ENCODE results near the gene VAV3. TPM values are rescaled to one million over a fixed set of nuclear protein-coding genes. Genes with fewer than 3 reads are reported as not detected.
"Not testable (repeated sequence)": the region's sequence is repeated elsewhere in the genome, so short reads cannot be mapped to it uniquely, and the experiment has no call there.

VAV3 gene
- total RNA-seq, 1 donor, result 0.09 TPM

DNA sequence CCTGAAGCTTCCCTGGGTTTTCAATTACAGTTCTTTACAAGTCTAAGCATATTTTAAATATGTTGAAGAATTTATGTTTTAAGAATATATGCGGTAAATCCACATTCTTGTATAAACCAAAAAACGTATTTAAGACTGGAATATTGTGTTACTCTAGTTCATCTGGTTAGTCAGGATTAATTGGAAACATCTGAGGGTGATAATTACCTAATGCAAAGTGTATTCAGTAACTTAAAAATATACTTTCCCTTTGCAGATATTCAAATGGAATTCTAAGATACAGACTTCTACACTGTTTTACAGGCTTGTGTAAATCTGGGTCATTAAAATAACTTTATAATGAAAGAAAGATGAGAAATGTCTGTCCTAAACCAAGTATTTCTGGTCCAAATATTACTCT lies 302.0 kb downstream of the VAV3 start:
- DNase-seq (ENCODE audit: low read depth), result no peak
- no peak overlapping the region for H3K4me3 ChIP-seq (ENCODE audit: low read depth, low read length)

DNA sequence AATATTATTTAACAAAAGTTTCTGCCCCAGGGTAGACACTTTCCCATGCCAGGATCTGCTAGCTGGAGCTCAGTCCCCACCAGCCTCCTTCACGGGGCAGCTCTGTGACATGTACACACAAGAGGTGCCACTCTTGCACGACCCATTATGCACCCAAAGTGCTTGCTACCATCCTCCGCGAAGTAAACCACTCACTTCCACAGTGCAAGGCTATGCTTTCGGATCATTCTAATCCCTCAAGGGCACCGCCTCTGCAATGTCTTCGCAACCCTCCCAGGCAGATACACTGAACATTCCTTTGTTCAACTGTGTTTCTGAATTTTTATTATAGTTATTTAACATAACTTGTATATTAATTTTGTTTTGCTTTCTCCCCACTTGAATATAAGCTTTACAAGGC lies 303.8 kb downstream of the VAV3 start:
- no peak for DNase-seq (ENCODE audit: low read depth)
- TF ChIP-seq, protein P1, sequence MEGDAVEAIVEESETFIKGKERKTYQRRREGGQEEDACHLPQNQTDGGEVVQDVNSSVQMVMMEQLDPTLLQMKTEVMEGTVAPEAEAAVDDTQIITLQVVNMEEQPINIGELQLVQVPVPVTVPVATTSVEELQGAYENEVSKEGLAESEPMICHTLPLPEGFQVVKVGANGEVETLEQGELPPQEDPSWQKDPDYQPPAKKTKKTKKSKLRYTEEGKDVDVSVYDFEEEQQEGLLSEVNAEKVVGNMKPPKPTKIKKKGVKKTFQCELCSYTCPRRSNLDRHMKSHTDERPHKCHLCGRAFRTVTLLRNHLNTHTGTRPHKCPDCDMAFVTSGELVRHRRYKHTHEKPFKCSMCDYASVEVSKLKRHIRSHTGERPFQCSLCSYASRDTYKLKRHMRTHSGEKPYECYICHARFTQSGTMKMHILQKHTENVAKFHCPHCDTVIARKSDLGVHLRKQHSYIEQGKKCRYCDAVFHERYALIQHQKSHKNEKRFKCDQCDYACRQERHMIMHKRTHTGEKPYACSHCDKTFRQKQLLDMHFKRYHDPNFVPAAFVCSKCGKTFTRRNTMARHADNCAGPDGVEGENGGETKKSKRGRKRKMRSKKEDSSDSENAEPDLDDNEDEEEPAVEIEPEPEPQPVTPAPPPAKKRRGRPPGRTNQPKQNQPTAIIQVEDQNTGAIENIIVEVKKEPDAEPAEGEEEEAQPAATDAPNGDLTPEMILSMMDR (IDR thresholded peaks at IDR 0.05; ENCODE audit: insufficient read depth, low read length), result no peak
- H3K4me3 ChIP-seq (ENCODE audit: low read depth, low read length), result no peak overlapping the region

More for the DNA sequence above, 302.0 kb downstream of the VAV3 start:
- TF ChIP-seq, protein P1 (IDR thresholded peaks at IDR 0.05; ENCODE audit: insufficient read depth, low read length), result no peak

DNA sequence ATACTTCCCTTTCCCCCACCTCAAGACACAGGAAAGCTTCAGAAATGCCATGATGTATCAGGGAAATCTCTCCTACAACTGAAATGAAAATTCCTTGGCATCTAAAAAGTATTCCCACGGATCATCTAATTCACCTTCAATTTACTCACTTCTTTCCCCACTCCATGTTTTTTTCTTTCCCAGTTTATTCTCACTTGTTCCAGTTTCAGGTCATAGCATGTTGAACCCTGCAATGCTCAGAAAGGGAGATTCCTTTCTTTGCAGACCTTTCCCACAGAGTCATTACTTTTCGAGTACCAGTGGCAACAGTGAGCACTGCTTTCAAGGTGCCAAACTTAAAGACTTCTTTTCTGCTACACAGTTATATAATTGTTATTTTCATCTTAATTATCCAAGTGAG lies 305.0 kb downstream of the VAV3 start:
- TF ChIP-seq, protein P1 (IDR thresholded peaks at IDR 0.05; ENCODE audit: insufficient read depth, low read length), result no peak
- H3K4me3 ChIP-seq (ENCODE audit: low read depth, low read length), result no peak overlapping the region
- no peak for DNase-seq (ENCODE audit: low read depth)

DNA sequence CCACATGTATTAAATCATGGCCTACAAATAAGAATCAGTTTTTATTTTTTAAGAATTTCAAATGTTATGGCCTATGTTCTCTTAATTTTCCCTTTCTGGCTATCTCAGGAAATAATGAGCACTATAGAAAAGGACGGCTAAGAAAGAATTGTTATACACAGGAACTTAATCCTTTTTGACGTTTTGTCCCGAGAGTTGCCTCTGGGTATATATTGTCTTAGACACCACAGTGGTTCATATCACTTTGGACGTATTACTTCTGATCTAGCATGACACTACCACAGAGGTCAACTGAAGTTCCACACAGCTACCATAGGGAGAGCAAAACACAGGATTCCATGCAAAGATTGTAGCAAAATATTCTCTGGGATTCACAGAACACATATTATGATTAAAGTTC lies 307.6 kb downstream of the VAV3 start:
- TF ChIP-seq, protein P1 (IDR thresholded peaks at IDR 0.05; ENCODE audit: insufficient read depth, low read length), result no peak
- no peak overlapping the region for H3K4me3 ChIP-seq (ENCODE audit: low read depth, low read length)
- no peak for DNase-seq (ENCODE audit: low read depth)

DNA sequence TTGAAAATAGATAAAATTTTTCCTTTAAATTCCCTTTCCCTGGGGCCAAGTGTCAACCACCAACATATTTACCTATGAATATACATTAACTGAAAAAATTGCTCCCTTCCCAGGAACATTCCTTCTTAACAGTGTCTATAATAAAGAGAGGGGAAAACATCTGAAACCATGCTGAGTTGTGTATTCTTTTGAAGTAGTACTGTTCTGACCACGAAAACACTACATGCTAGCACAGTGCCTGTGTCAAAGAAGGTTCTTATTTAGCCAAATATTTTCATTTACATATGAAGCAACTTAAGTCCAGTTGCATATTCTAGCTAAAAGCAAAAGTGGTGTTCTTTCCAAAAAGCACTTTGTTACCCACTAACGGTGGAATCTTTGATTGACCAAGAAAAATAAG lies 311.2 kb downstream of the VAV3 start:
- TF ChIP-seq, protein P1 (IDR thresholded peaks at IDR 0.05; ENCODE audit: insufficient read depth, low read length), result no peak
- H3K4me3 ChIP-seq (ENCODE audit: low read depth, low read length), result no peak overlapping the region
- no peak for DNase-seq (ENCODE audit: low read depth)

DNA sequence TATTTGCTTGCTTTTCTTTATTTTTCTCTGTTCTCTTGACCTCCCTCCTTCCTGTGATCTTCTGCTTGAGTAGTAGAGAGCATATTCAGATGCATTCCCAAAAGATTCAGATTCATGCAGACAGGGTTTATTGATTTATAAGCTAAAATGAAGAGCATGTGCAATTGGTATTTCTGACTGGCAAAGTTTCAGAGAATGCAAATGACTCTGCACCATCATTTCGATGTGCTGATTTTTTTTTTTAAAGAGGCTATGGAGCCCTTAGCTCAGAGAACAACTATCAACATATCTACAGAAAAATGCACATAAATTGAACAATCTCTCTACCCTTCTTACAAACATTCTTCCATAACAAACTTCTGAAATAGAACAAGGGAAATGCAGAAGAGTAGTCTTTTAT lies 312.0 kb downstream of the VAV3 start:
- DNase-seq (ENCODE audit: low read depth), result no peak

DNA sequence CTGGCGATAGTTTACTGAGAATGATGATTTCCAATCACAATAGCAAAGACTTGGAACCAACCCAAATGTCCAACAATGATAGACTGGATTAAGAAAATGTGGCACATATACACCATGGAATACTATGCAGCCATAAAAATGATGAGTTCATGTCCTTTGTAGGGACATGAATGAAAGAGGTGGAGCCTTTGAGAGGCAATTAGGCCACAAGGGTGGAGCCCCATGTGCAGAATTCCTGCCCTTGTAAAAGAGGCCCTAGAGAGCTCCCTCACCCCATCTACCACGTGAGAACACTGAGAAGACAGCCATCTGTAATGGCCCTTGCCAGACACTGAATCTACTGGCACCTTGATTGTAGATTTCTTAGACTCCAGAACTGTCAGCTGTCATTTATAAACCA lies 314.2 kb downstream of the VAV3 start:
- H3K4me3 ChIP-seq (ENCODE audit: low read depth, low read length), result not testable (repeated sequence)

More for the DNA sequence above, 312.0 kb downstream of the VAV3 start:
- TF ChIP-seq, protein P1 (IDR thresholded peaks at IDR 0.05; ENCODE audit: insufficient read depth, low read length), result no peak
- H3K4me3 ChIP-seq (ENCODE audit: low read depth, low read length), result no peak overlapping the region

More for the DNA sequence above, 314.2 kb downstream of the VAV3 start:
- not testable (repeated sequence) for DNase-seq (ENCODE audit: low read depth)
